Ascending aorta (tissue), 2 donors: ENCODE measurements around the gene PPP1R10. TPM values are rescaled to one million over a fixed set of nuclear protein-coding genes. Genes with fewer than 3 reads are reported as not detected.

Experiments used
- DNase-seq, 2 donors: peaks; one replicate each; pipeline ENCODE4 v3.0.0-alpha.2; 2019; ENCODE audit warnings: low spot score in 2 of 2
- H3K27ac ChIP-seq, 2 donors: fragments of 200-600 bp; sonication (generic); one replicate each; pipeline ENCODE4 v1.5.1; 2016 to 2017; ENCODE audit warnings: mild to moderate bottlenecking in 1 of 2
- H3K27me3 ChIP-seq: fragments of 200-600 bp; sonication (generic); one replicate; pipeline ENCODE4 v1.5.1; 2017
- H3K36me3 ChIP-seq, 2 donors: fragments of 200-600 bp; sonication (generic); one replicate each; pipeline ENCODE4 v1.5.1; 2016
- H3K4me1 ChIP-seq, 2 donors: fragments of 200-600 bp; sonication (generic); one replicate each; pipeline ENCODE4 v1.5.1; 2016 to 2017; ENCODE audit warnings: mild to moderate bottlenecking in 1 of 2
- H3K4me3 ChIP-seq, 2 donors: fragments of 200-600 bp; sonication (generic); one replicate each; pipeline ENCODE4 v1.5.1; 2016 to 2017; ENCODE audit warnings: mild to moderate bottlenecking in 1 of 2
- H3K9me3 ChIP-seq, 2 donors: fragments of 200-600 bp; sonication (generic); one replicate each; pipeline ENCODE4 v1.5.1; 2016
- CTCF ChIP-seq, 3 experiments: fragments of 200-600 bp in 2 of 3; fragments of 450-650 bp in 1 of 3; sonication (generic) in 2 of 3; IDR thresholded peaks; one replicate each; pipeline ENCODE4 v1.5.1; 2016 to 2019; ENCODE audit warnings: antibody characterized with exemption in 3 of 3, mild to moderate bottlenecking in 1 of 3, moderate library complexity in 1 of 3
- intact Hi-C: fragments of 100-400 bp; cut with DNase I; formaldehyde crosslinking; loops from one replicate; pipeline ENCODE4 v1.15.1; 2023
- total RNA-seq: library from RNA; depleted of rRNA; stranded (reverse); fragments of >200 nt; gene quantifications from one replicate; pipeline ENCODE4 v1.1.0, GENCODE V29; 2016

PPP1R10 gene
- total RNA-seq, 1 donor from 2014 or later: 52.6 TPM

- Histone ChIP-seq H3K4me1 (no peaks in the 10 kb centered on the region), H3K27ac (peak overlapping the region in 1 of 2 donors; percentile 11), H3K9me3 (no peaks in the 10 kb centered on the region), H3K36me3 (peaks cover 60 to 89% of the 10 kb centered on the region in 2 donors), H3K27me3 (no peaks in the 10 kb centered on the region), H3K4me3 (no peak overlapping the region)
- intact Hi-C loops: no loop called here
- TF ChIP-seq CTCF (IDR thresholded peaks at IDR 0.05): no peak
- no peak for DNase-seq
These were observed 26.5 kb downstream of the PPP1R10 start for GRCh38 chr6:30590509-30590908.

GRCh38 chr6:30589754-30590358 lies 27.2 kb downstream of the PPP1R10 start:
- peaks cover 66 to 91% of the 10 kb centered on the region in 2 donors for H3K36me3 ChIP-seq
- H3K4me1 ChIP-seq: no peaks in the 10 kb centered on the region
- H3K27me3 ChIP-seq: no peaks in the 10 kb centered on the region
- intact Hi-C loops: no loop called here
- no peak for DNase-seq
- no peak overlapping the region for H3K4me3 ChIP-seq
- H3K9me3 ChIP-seq: no peaks in the 10 kb centered on the region
- H3K27ac ChIP-seq: no peak overlapping the region
- TF ChIP-seq CTCF (IDR thresholded peaks at IDR 0.05): no peak

- no peak overlapping the region for H3K27ac ChIP-seq
- no peaks in the 10 kb centered on the region for H3K27me3 ChIP-seq
- no peaks in the 10 kb centered on the region for H3K9me3 ChIP-seq
- DNase-seq: no peak
- H3K36me3 ChIP-seq: peaks cover 96 to 98% of the 10 kb centered on the region in 2 donors
- TF ChIP-seq CTCF (IDR thresholded peaks at IDR 0.05): no peak
- H3K4me1 ChIP-seq: no peaks in the 10 kb centered on the region
- intact Hi-C loops: no loop called here
- no peak overlapping the region for H3K4me3 ChIP-seq
These were observed 33.1 kb downstream of the PPP1R10 start for GRCh38 chr6:30583921-30584320.

- Histone ChIP-seq H3K27me3 (no peaks in the 10 kb centered on the region), H3K36me3 (peaks cover 61 to 62% of the 10 kb centered on the region in 2 donors), H3K4me3 (no peak overlapping the region), H3K4me1 (peaks cover 0 to 2% of the 10 kb centered on the region in 2 donors), H3K27ac (no peak overlapping the region), H3K9me3 (no peaks in the 10 kb centered on the region)
- no peak for DNase-seq
- intact Hi-C loops: no loop called here
- TF ChIP-seq CTCF (IDR thresholded peaks at IDR 0.05): no peak
These were observed 39.0 kb downstream of the PPP1R10 start for GRCh38 chr6:30578051-30578450.

GRCh38 chr6:30573113-30573512 lies 43.9 kb downstream of the PPP1R10 start:
- Histone ChIP-seq H3K9me3 (no peaks in the 10 kb centered on the region), H3K27ac (no peak overlapping the region), H3K4me1 (peaks cover 9 to 19% of the 10 kb centered on the region in 2 donors), H3K27me3 (no peaks in the 10 kb centered on the region), H3K36me3 (peaks cover 13 to 14% of the 10 kb centered on the region in 2 donors), H3K4me3 (no peak overlapping the region)
- intact Hi-C loops: no loop called here
- TF ChIP-seq CTCF (IDR thresholded peaks at IDR 0.05): no peak
- DNase-seq: no peak

GRCh38 chr6:30572148-30572547 lies 44.9 kb downstream of the PPP1R10 start:
- no peaks in the 10 kb centered on the region for H3K9me3 ChIP-seq
- H3K36me3 ChIP-seq: peaks cover 3 to 4% of the 10 kb centered on the region in 2 donors
- H3K4me3 ChIP-seq: peak overlapping the region; percentile 72 to 91
- no peaks in the 10 kb centered on the region for H3K27me3 ChIP-seq
- intact Hi-C loops: no loop called here
- DNase-seq: no peak
- no peak for TF ChIP-seq CTCF (IDR thresholded peaks at IDR 0.05)
- H3K4me1 ChIP-seq: peaks cover 9 to 19% of the 10 kb centered on the region in 2 donors
- peak overlapping the region; percentile 89 to 92 for H3K27ac ChIP-seq
